MM.1S (cell line): ENCODE measurements around the gene ST8SIA5.

Experiments used
- DNase-seq: peaks from one replicate; pipeline ENCODE4 v3.0.0-alpha.2; 2015
- H2AFZ ChIP-seq: fragments of 300-600 bp; sonication (generic); 2 replicates; pipeline ENCODE4 v1.6.0; 2016; ENCODE audit warnings: antibody characterized with exemption, low read length
- H3F3A ChIP-seq: fragments of 300-600 bp; sonication (generic); 2 replicates; pipeline ENCODE4 v1.6.1; 2016; ENCODE audit warnings: mild to moderate bottlenecking, antibody characterized with exemption, low read length, moderate library complexity, mixed read lengths; ENCODE audit not compliant: insufficient read depth
- H3K27ac ChIP-seq: fragments of 300-600 bp; sonication (generic); 2 replicates; pipeline ENCODE4 v1.5.1; 2016; ENCODE audit warnings: mild to moderate bottlenecking, low read length
- H3K27me3 ChIP-seq: fragments of 300-600 bp; sonication (generic); replicated peaks from 2 replicates; pipeline ENCODE4 v1.6.0; 2016; ENCODE audit warnings: low read length; ENCODE audit not compliant: insufficient read depth
- H3K36me3 ChIP-seq: fragments of 300-600 bp; sonication (generic); replicated peaks from 2 replicates; pipeline ENCODE4 v1.6.1; 2016; ENCODE audit warnings: mild to moderate bottlenecking, low read length, mixed read lengths; ENCODE audit not compliant: insufficient read depth
- H3K4me1 ChIP-seq: fragments of 300-600 bp; sonication (generic); 2 replicates; pipeline ENCODE4 v1.6.1; 2016; ENCODE audit warnings: low read length, mixed read lengths
- H3K4me2 ChIP-seq: fragments of 300-600 bp; sonication (generic); 2 replicates; pipeline ENCODE4 v1.6.0; 2016; ENCODE audit warnings: low read depth, low read length
- H3K4me3 ChIP-seq: fragments of 300-600 bp; sonication (generic); 2 replicates; pipeline ENCODE4 v1.5.1; 2016; ENCODE audit warnings: low read length, mixed read lengths
- H3K79me2 ChIP-seq: fragments of 300-600 bp; sonication (generic); 2 replicates; pipeline ENCODE4 v1.6.1; 2016; ENCODE audit warnings: mixed run types, low read length, mixed read lengths
- H3K9ac ChIP-seq: fragments of 300-600 bp; sonication (generic); 2 replicates; pipeline ENCODE4 v1.6.1; 2016; ENCODE audit warnings: low read length, mixed read lengths
- H3K9me2 ChIP-seq: fragments of 300-600 bp; sonication (generic); replicated peaks from 2 replicates; pipeline ENCODE4 v1.6.1; 2016; ENCODE audit warnings: mild to moderate bottlenecking, low read length, mixed read lengths; ENCODE audit not compliant: insufficient read depth
- H3K9me3 ChIP-seq: fragments of 300-600 bp; sonication (generic); replicated peaks from 2 replicates; pipeline ENCODE4 v1.6.1; 2016; ENCODE audit warnings: mild to moderate bottlenecking, low read length, mixed read lengths; ENCODE audit not compliant: insufficient read depth
- H4K20me1 ChIP-seq: fragments of 300-600 bp; sonication (generic); 2 replicates; pipeline ENCODE4 v1.6.1; 2016; ENCODE audit warnings: mild to moderate bottlenecking, low read length, moderate library complexity, mixed read lengths; ENCODE audit not compliant: insufficient read depth
- CTCF ChIP-seq: fragments of 300-600 bp; sonication (generic); IDR thresholded peaks from 2 replicates; pipeline ENCODE4 v1.5.1; 2016; ENCODE audit warnings: antibody characterized with exemption, low read length, mixed read lengths
- EZH2 ChIP-seq: fragments of 300-600 bp; sonication (generic); optimal IDR thresholded peaks from 2 replicates; pipeline ENCODE3; 2017; ENCODE audit warnings: low read depth, mild to moderate bottlenecking, antibody characterized with exemption, low read length, mixed read lengths
- EZH2phosphoT487 ChIP-seq: fragments of 300-600 bp; sonication (generic); IDR thresholded peaks from 2 replicates; pipeline ENCODE4 v1.6.1; 2018; ENCODE audit warnings: antibody characterized with exemption, low read length

Gene ST8SIA5

GRCh38 chr18:46627136-46627535 is 129.7 kb downstream of the ST8SIA5 start:
- Histone ChIP-seq H4K20me1 (no peaks in the 10 kb centered on the region), H3K9ac (no peak overlapping the region), H3K27me3 (no peaks in the 10 kb centered on the region), H3K4me3 (no peak overlapping the region), H3K9me2 (no peaks in the 10 kb centered on the region), H3K9me3 (no peaks in the 10 kb centered on the region), H3K79me2 (no peaks in the 10 kb centered on the region), H2AFZ (no peak overlapping the region), H3K4me2 (no peak overlapping the region), H3K4me1 (peaks cover 17% of the 10 kb centered on the region), H3K27ac (no peak overlapping the region), H3F3A (no peaks in the 10 kb centered on the region), H3K36me3 (no peaks in the 10 kb centered on the region)
- DNase-seq, result no peak
- TF ChIP-seq EZH2phosphoT487, result no peak
- TF ChIP-seq EZH2, result no peak
- no peak for TF ChIP-seq CTCF

GRCh38 chr18:46625069-46625468 is 131.8 kb downstream of the ST8SIA5 start:
- Histone ChIP-seq H3K4me1 (peaks cover 12% of the 10 kb centered on the region), H4K20me1 (no peaks in the 10 kb centered on the region)
- TF ChIP-seq CTCF, result no peak
- TF ChIP-seq EZH2phosphoT487, result no peak
- no peak for TF ChIP-seq EZH2

GRCh38 chr18:46624127-46624526 is 132.7 kb downstream of the ST8SIA5 start:
- H3K27ac ChIP-seq, result no peak overlapping the region
- H3K4me3 ChIP-seq, result no peak overlapping the region
- no peaks in the 10 kb centered on the region for H4K20me1 ChIP-seq
- no peak overlapping the region for H2AFZ ChIP-seq
- no peaks in the 10 kb centered on the region for H3K79me2 ChIP-seq
- no peaks in the 10 kb centered on the region for H3K27me3 ChIP-seq
- no peak overlapping the region for H3K9ac ChIP-seq
- no peaks in the 10 kb centered on the region for H3F3A ChIP-seq
- H3K9me3 ChIP-seq, result no peaks in the 10 kb centered on the region
- H3K4me2 ChIP-seq, result no peak overlapping the region
- H3K36me3 ChIP-seq, result no peaks in the 10 kb centered on the region
- no peak for DNase-seq
- no peaks in the 10 kb centered on the region for H3K9me2 ChIP-seq
- TF ChIP-seq CTCF (no peak), EZH2 (no peak), EZH2phosphoT487 (no peak)
- peaks cover 8% of the 10 kb centered on the region for H3K4me1 ChIP-seq

More at GRCh38 chr18:46625069-46625468, 131.8 kb downstream of the ST8SIA5 start:
- no peak for DNase-seq
- no peak overlapping the region for H2AFZ ChIP-seq
- H3K4me3 ChIP-seq, result no peak overlapping the region
- no peaks in the 10 kb centered on the region for H3F3A ChIP-seq
- no peak overlapping the region for H3K27ac ChIP-seq
- H3K36me3 ChIP-seq, result no peaks in the 10 kb centered on the region
- no peaks in the 10 kb centered on the region for H3K9me3 ChIP-seq
- no peaks in the 10 kb centered on the region for H3K27me3 ChIP-seq
- H3K9me2 ChIP-seq, result no peaks in the 10 kb centered on the region
- H3K9ac ChIP-seq, result no peak overlapping the region
- H3K79me2 ChIP-seq, result no peaks in the 10 kb centered on the region
- H3K4me2 ChIP-seq, result no peak overlapping the region

- Histone ChIP-seq H3K4me1 (peaks cover 8% of the 10 kb centered on the region), H3K36me3 (no peaks in the 10 kb centered on the region), H3K27me3 (no peaks in the 10 kb centered on the region), H3K9ac (no peak overlapping the region), H3K4me2 (peak overlapping the region; percentile 22; the same call in 1 of the 2 replicates), H3K9me3 (no peaks in the 10 kb centered on the region), H3K9me2 (no peaks in the 10 kb centered on the region), H3F3A (no peaks in the 10 kb centered on the region), H2AFZ (peak overlapping the region; percentile 65), H3K27ac (no peak overlapping the region), H3K4me3 (no peak overlapping the region), H3K79me2 (no peaks in the 10 kb centered on the region), H4K20me1 (no peaks in the 10 kb centered on the region)
- no peak for TF ChIP-seq CTCF
- TF ChIP-seq EZH2phosphoT487, result no peak
- no peak for TF ChIP-seq EZH2
- DNase-seq, result peak; percentile 34
These were observed 133.3 kb downstream of the ST8SIA5 start for GRCh38 chr18:46623541-46623940.
